Tibial artery (tissue), 4 donors: ENCODE results near the gene PARVG.

Experiments
- DNase-seq, 2 donors: peaks; one replicate each; pipeline ENCODE4 v3.0.0-alpha.2; 2019
- H3K27ac ChIP-seq, 2 donors: fragments of 200-600 bp; sonication (generic) in 1 of 2; 1 replicate in 1 of 2; 2 replicates in 1 of 2; pipeline ENCODE4 v1.5.1; 2018 to 2019; ENCODE audit warnings: mild to moderate bottlenecking in 1 of 2
- H3K27me3 ChIP-seq, 2 donors: fragments of 200-600 bp; sonication (generic) in 1 of 2; one replicate each; pipeline versions ENCODE4 v1.5.1 to v1.6.0; 2016 to 2019
- H3K36me3 ChIP-seq, 3 donors: fragments of 200-600 bp; sonication (generic) in 2 of 3; one replicate each; pipeline ENCODE4 v1.5.1; 2016 to 2019; ENCODE audit warnings: mild to moderate bottlenecking in 2 of 3
- H3K4me1 ChIP-seq, 4 donors: fragments of 200-600 bp; sonication (generic) in 2 of 4; 1 replicate in 3 of 4; 2 replicates in 1 of 4; pipeline ENCODE4 v1.5.1; 2016 to 2019
- H3K4me3 ChIP-seq, 2 donors: fragments of 200-600 bp; sonication (generic) in 1 of 2; 1 replicate in 1 of 2; 2 replicates in 1 of 2; pipeline ENCODE4 v1.5.1; 2018 to 2019; ENCODE audit warnings: mild to moderate bottlenecking in 2 of 2
- H3K9me3 ChIP-seq, 3 donors: fragments of 200-600 bp; sonication (generic) in 1 of 3; one replicate each; pipeline ENCODE4 v1.5.1; 2016 to 2019
- intact Hi-C: fragments of 100-400 bp; cut with DNase I; formaldehyde crosslinking; loops from one replicate; pipeline ENCODE4 v1.15.0; 2023; ENCODE audit warnings: low total_unique reads
- TF ChIP-seq, protein P1 (sequence below), 2 experiments: fragments of 200-600 bp in 1 of 2; fragments of 450-650 bp in 1 of 2; IDR thresholded peaks; one replicate each; pipeline ENCODE4 v1.5.1; 2017 to 2019; ENCODE audit warnings: antibody characterized with exemption in 2 of 2, mild to moderate bottlenecking in 1 of 2, moderate library complexity in 1 of 2

Gene PARVG

DNA sequence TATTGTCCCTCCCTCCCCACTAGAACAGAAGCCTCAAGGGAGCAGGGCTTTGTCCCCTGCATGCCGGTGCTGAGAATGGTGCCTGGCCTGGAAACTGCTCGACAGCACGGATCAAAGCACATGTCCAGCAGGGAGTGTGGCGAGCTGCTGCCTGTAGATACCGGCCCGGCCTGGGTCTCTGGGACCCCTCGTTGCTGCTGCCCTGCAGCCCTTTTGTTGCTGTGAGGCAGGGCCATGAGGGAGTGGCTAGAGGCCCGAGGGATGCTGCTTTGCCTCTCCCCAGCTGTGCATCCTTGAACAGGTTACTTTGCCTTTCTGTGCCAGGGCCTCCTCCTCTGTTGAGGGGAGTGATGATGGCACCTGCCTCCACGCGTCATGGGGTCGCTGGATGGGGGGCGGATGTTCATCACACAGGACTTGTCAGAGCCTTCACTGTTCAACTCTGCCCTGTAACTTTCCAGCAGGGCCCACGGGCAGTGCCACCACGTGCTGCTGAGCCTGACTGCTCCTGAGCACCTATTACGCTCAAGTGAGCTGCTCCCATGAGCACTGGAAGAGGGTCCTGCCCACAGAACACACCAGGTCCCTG, 15.3 kb upstream of the PARVG start:
- peaks cover 0 to 4% (median 0%) of the 10 kb centered on the region in 3 donors for H3K36me3 ChIP-seq

DNA sequence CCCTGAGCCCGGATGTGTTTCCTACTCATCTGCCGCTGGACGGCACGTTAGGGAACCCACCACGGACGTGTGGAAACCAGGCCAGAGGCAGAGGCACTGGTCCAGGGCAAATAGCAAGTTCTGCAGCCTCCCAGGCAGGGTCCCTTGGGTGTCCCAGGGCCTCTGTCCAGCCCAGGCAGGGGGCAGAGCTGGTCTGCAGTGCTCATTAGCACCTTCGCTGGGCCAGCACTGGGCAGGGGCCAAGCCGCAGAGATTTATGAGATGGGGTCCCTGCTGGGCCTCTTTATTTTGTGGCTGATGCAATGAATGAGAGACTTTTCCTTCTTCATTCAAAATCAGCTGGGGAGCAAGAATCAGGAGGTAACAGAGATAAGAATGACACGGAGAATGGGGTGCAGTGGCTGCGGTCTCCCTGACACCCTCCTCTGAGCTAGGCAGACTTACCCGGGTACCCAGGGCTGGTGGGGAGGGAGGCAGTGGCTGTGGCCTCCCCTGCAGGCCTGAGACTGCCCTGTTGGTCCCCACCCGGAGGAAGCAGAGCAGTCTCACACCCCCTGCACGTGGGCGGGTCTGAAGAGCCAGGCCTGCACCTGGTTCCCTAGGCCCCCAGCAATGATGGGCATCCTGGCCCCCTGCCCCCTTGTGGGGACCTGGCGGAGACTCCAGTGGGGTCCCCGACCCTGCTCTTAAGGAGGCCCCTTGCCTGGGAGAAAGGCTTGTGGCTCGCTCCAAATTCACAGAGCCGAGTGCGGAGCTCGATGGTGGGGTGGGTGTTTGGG, 14.0 kb upstream of the PARVG start:
- Histone ChIP-seq H3K27ac (no peak overlapping the region), H3K27me3 (peaks cover 0 to 9% of the 10 kb centered on the region in 2 donors), H3K4me3 (no peak overlapping the region), H3K4me1 (no peaks in the 10 kb centered on the region), H3K36me3 (peaks cover 0 to 4% (median 0%) of the 10 kb centered on the region in 3 donors), H3K9me3 (no peaks in the 10 kb centered on the region)
- DNase-seq: no peak
- intact Hi-C loops: no loop called here
- TF ChIP-seq, protein P1, sequence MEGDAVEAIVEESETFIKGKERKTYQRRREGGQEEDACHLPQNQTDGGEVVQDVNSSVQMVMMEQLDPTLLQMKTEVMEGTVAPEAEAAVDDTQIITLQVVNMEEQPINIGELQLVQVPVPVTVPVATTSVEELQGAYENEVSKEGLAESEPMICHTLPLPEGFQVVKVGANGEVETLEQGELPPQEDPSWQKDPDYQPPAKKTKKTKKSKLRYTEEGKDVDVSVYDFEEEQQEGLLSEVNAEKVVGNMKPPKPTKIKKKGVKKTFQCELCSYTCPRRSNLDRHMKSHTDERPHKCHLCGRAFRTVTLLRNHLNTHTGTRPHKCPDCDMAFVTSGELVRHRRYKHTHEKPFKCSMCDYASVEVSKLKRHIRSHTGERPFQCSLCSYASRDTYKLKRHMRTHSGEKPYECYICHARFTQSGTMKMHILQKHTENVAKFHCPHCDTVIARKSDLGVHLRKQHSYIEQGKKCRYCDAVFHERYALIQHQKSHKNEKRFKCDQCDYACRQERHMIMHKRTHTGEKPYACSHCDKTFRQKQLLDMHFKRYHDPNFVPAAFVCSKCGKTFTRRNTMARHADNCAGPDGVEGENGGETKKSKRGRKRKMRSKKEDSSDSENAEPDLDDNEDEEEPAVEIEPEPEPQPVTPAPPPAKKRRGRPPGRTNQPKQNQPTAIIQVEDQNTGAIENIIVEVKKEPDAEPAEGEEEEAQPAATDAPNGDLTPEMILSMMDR (IDR thresholded peaks at IDR 0.05): no peak

More for the DNA sequence above, 15.3 kb upstream of the PARVG start:
- no peaks in the 10 kb centered on the region for H3K4me1 ChIP-seq
- intact Hi-C loops: no loop called here
- H3K27ac ChIP-seq: no peak overlapping the region
- H3K4me3 ChIP-seq: no peak overlapping the region
- TF ChIP-seq, protein P1 (IDR thresholded peaks at IDR 0.05): no peak
- H3K9me3 ChIP-seq: no peaks in the 10 kb centered on the region
- DNase-seq: no peak
- peaks cover 0 to 9% of the 10 kb centered on the region in 2 donors for H3K27me3 ChIP-seq

DNA sequence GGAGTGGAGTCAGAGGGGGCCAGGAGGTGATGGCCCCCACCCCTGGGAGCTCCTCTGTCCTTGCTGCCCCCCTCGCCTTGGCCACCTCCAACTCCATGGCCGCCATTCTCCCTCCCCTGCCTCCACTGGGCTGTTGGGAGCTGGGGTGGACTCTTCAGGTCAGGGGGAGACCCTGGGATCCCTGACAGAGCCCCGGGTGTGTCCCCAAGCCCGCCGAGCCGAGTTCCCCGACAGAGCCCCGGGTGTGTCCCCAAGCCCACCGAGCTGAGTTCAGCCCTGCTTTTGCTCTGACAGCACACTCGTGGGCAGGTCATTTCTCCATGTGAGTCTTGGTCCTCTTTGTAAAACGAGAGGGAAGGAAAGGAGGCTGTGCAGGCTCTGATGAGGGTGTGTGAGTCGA, 13.2 kb upstream of the PARVG start:
- intact Hi-C loops: no loop called here
- peaks cover 0 to 4% (median 0%) of the 10 kb centered on the region in 3 donors for H3K36me3 ChIP-seq
- H3K4me3 ChIP-seq: no peak overlapping the region
- no peaks in the 10 kb centered on the region for H3K9me3 ChIP-seq
- DNase-seq: no peak
- peaks cover 0 to 9% of the 10 kb centered on the region in 2 donors for H3K27me3 ChIP-seq
- no peaks in the 10 kb centered on the region for H3K4me1 ChIP-seq
- no peak overlapping the region for H3K27ac ChIP-seq
- TF ChIP-seq, protein P1 (IDR thresholded peaks at IDR 0.05): no peak

GRCh38 chr22:44168206-44168605, 12.5 kb upstream of the PARVG start:
- Histone ChIP-seq H3K36me3 (peaks cover 0 to 4% (median 0%) of the 10 kb centered on the region in 3 donors), H3K9me3 (no peaks in the 10 kb centered on the region), H3K27ac (no peak overlapping the region), H3K4me1 (no peaks in the 10 kb centered on the region), H3K4me3 (no peak overlapping the region), H3K27me3 (peaks cover 0 to 5% of the 10 kb centered on the region in 2 donors)
- intact Hi-C loops: no loop called here
- no peak for DNase-seq
- TF ChIP-seq, protein P1 (IDR thresholded peaks at IDR 0.05): no peak

GRCh38 chr22:44170470-44170869, 10.3 kb upstream of the PARVG start:
- H3K4me1 ChIP-seq: no peaks in the 10 kb centered on the region
- peaks cover 0 to 4% (median 0%) of the 10 kb centered on the region in 3 donors for H3K36me3 ChIP-seq
- peaks cover 0 to 2% of the 10 kb centered on the region in 2 donors for H3K27me3 ChIP-seq
- no peak for DNase-seq
- H3K27ac ChIP-seq: no peak overlapping the region
- TF ChIP-seq, protein P1 (IDR thresholded peaks at IDR 0.05): no peak
- intact Hi-C loops: no loop called here
- H3K4me3 ChIP-seq: no peak overlapping the region
- no peaks in the 10 kb centered on the region for H3K9me3 ChIP-seq
